ENCODE measurements around the gene KSR2. TPM values are rescaled to one million over a fixed set of nuclear protein-coding genes. Genes with fewer than 3 reads are reported as not detected.

Gene KSR2
- total and polyA plus RNA-seq, 2 donors (not counting 3 experiments of a cell fraction or from before 2014, with no cell fraction given): 2.1 to 5.2 TPM

- Histone ChIP-seq H3K9ac (replicated peaks; ENCODE audit: extremely low read depth, insufficient read depth, low read length) (no peak overlapping the region), H3K79me2 (ENCODE audit: control insufficient read depth, insufficient read depth, low read length) (no peaks in the 10 kb centered on the region), H3K9me3 (replicated peaks; ENCODE audit: control insufficient read depth, insufficient read depth, low read length) (no peaks in the 10 kb centered on the region), H3K27ac (ENCODE audit: insufficient read depth, low read depth, low read length) (no peak overlapping the region), H2AFZ (ENCODE audit: low read depth, low read length) (no peak overlapping the region), H3K4me2 (ENCODE audit: insufficient read depth, low read length) (no peak overlapping the region), H4K20me1 (replicated peaks; ENCODE audit: control insufficient read depth, extremely low read depth, insufficient read depth, low read length) (no peaks in the 10 kb centered on the region), H3K4me3 (replicated peaks in 1 of 3; ENCODE audit: insufficient read depth in 1 of 3, low read depth in 1 of 3, low read length in 3 of 3) (no peak overlapping the region), H3K9me1 (replicated peaks; ENCODE audit: control insufficient read depth, extremely low read depth, insufficient read depth, low read length) (no peaks in the 10 kb centered on the region), H3K36me3 (ENCODE audit: control insufficient read depth in 2 of 2, extremely low read depth in 1 of 2, insufficient read depth in 2 of 2, low read length in 2 of 2) (no peaks in the 10 kb centered on the region), H3K27me3 (ENCODE audit: control insufficient read depth in 2 of 2, insufficient read depth in 2 of 2, low read length in 2 of 2) (no peaks in the 10 kb centered on the region), H3K4me1 (ENCODE audit: control insufficient read depth, extremely low read depth, insufficient read depth, low read length) (peaks cover 8% of the 10 kb centered on the region)
- POLR2A ChIA-PET: no interaction called here
- FAIRE-seq (no peak), DNase-seq (ENCODE audit: low read depth, low spot score) (no peak)
- dilution Hi-C loops (cut with MboI; ENCODE audit: extremely low pct_ligation_motif_present, low sequenced_read_pairs): no loop called here
- BruUV-seq (replicated peaks): no TSS peak
- CTCF ChIA-PET: no interaction called here
- no peak for TF ChIP-seq GATA2 (IDR thresholded peaks at IDR 0.05; ENCODE audit: insufficient read depth, insufficient read length, low read depth, low read length)
- TF ChIP-seq POLR2A (IDR thresholded peaks at IDR 0.05; ENCODE audit: low read depth, low read length): no peak
- TF ChIP-seq MAX (IDR thresholded peaks at IDR 0.05; ENCODE audit: insufficient read depth, insufficient read length): no peak
- TF ChIP-seq EZH2 (IDR thresholded peaks at IDR 0.05; ENCODE audit: borderline replicate concordance, low read depth, low read length, severe bottlenecking): no peak
- no peak for TF ChIP-seq FOS (IDR thresholded peaks at IDR 0.05; ENCODE audit: borderline replicate concordance, insufficient read depth, low read length)
- TF ChIP-seq POLR2AphosphoS5 (IDR thresholded peaks at IDR 0.05; ENCODE audit: insufficient read depth, low read depth, low read length): no peak
- TF ChIP-seq JUN (IDR thresholded peaks at IDR 0.05; ENCODE audit: borderline replicate concordance, insufficient read depth, insufficient read length, low read depth): no peak
- TF ChIP-seq MYC (IDR thresholded peaks at IDR 0.05; ENCODE audit: low read depth, low read length): no peak
- TF ChIP-seq CTCF (IDR thresholded peaks at IDR 0.05; ENCODE audit: extremely low read depth in 1 of 2, insufficient read depth in 1 of 2, low read depth in 1 of 2, low read length in 2 of 2): no peak
- intact Hi-C loops (cut with micrococcal nuclease): no loop called here
Observed at GRCh38 chr12:117760990-117761389, 207.8 kb downstream of the KSR2 start.

Measured in endothelial cell of umbilical vein (primary cell).